ENCODE data around the gene HMG20B.

HMG20B gene

GRCh38 chr19:3537438-3538240, 35.1 kb upstream of the HMG20B start:
- no peak for DNase-seq

DNA sequence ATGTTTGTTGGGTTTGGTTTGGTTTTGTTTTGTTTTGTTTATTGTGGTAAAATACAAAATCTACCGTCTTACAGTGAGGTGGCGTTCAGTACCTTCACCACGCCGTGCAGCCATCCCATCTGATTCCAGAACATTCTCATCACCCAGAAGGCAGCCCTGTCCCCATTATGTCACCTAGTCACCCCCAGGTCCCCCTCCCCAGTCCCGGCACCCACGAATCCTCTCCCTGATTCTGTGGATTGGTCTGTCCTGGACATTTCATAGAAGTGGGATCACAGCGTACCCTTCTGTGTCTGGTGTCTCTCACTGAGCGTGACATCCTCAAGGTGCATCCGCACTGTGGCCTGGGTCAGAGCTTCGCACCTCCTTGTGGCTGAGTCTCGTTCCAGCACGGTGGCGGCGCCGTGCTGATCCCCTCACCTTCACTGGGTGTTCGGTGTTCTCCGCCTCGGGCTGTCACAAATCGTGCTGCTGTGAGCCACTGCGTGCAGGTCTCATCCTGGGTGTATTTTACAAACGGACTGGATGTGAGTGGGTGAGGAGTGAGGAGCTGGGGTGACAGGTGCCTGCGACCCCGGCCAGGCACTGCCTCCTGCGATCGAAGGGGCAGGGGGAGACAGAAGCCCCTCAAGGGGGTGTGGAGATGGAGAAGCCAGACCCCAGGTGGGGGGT, 34.4 kb upstream of the HMG20B start:
- DNase-seq = no peak

- no peak for DNase-seq
These were observed 33.6 kb upstream of the HMG20B start, which contains the start of gene TEKTIP1 for GRCh38 chr19:3538965-3539755. TSS of gene TEKTIP1 (plus strand) at chr19:3539174. CDS start at chr19:3539178, 4 bp downstream.

DNA sequence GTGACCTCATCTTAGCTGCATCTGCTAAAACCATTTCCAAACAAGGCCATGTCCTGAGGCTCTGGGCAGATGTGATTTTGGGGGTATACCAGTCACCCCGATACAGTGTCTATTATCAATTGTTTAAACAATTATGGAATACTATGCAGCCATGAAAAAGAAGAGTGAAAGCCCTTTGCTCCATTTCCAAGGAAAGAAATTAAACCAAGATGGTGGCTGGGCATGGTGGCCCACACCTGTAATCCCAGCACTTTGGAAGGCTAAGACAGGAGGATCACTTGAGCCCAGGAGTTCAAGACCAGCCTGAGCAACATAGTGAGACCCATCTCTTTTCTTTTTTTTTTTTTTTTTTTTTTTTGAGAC, 33.0 kb upstream of the HMG20B start:
- DNase-seq = no peak

DNA sequence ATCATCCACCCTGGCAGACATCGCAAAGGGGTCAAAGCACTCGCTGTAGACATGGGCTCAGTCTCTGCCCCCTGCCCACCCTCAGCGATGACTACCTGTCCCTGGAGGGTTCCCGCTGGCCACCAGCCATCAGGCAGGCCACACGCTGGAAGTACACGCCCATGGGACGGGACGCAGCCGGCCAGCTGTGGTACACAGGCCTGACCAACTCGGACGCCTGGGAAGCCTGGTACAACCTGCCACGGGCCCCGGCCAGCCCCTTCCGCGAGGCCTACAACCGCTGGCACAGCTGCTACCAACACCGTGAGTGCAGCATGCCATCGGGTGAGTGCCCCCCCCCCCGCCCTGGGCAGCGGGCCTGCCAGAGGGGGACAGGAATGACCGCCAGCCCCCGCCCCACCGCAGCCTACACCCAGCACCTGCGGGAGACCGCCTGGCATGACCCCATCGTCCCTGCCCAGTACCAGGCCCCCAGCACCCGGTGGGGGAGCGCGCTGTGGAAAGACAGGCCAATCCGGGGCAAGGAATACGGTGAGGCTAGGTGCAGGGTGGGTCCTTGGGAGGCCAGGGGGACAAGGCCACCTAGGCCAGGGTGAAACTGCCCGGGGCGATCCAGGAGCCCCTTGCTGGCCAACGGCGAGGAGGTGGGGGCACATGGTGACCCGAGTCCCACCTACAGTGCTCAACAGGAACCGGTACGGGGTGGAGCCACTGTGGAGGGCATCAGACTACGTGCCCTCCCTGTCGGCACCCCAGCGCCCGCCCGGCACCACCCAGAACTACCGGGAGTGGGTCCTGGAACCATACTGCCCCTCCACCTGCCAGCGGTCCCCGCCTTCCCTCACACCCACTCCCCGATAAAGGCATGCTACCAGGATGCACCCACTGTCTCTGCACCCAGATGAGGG, 29.3 kb upstream of the HMG20B start:
- DNase-seq = no peak

GRCh38 chr19:3544058-3544376, 28.7 kb upstream of the HMG20B start:
- DNase-seq = no peak

GRCh38 chr19:3544742-3545668, 27.7 kb upstream of the HMG20B start:
- no peak for DNase-seq

DNA sequence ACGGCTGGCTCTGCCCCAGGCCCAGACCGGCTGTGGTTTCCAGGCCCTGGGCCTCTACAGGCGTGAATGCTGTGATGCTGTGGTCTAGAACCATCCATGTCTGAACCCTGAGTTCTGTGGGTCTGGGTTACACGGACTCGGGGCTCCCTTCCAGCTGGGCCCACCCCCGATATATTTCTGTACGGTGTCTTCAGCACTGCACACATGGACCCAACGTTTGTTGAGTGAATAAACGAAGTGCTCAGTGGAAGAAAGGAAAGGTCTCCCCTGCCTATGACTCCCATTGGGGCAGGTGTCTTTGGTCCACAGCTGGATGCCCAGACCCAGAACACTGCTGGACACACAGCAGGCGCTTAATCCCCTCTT, 27.1 kb upstream of the HMG20B start:
- DNase-seq = no peak

- DNase-seq = no peak
These were observed 26.6 kb upstream of the HMG20B start for GRCh38 chr19:3546119-3546518.

GRCh38 chr19:3547301-3547731, 25.4 kb upstream of the HMG20B start:
- DNase-seq = no peak

GRCh38 chr19:3547767-3548282, 24.9 kb upstream of the HMG20B start:
- DNase-seq = no peak

- no peak for DNase-seq
These were observed 24.1 kb upstream of the HMG20B start for GRCh38 chr19:3548606-3549005.

GRCh38 chr19:3549816-3550215, 22.9 kb upstream of the HMG20B start:
- no peak for DNase-seq

DNA sequence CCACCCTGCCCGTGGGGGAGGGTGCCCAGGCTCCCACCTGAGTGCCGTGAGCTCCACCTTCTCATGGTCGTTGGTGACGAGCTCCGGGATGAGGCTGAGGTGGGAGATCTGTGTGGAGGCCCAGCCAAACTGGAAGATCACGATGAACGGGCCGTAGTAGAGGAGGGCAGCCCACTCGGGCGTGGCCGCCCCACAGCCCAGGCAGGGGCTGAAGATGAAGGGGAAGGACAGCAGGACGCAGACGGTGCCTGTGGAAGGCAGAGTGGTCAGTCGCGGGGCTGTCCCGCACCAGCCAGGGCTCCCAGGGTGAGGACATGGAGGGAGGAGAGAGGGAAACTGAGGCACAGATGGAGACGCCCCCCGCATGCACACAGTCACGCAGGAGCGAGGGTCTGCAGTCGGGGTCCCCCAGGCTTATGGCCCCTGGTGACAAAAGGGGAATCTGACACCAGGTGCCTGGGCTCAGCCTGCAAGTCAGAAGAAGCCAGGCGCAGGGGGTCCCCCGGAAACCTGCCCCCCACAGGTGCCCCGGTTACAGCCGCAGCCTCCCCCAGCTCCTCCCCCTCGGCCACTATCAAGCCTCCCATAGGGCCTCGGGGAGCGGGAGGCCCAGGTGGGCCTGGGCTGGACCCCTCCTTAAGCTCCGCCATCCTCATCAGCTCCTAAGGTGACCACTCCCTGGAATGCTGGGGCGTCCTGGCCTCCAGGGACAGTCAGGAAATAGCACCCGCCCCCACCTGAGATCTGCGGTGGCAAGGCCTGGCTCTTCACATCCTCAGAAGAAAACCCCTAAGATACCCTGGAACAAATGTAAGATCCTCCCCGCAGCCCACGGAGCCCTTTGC, 21.6 kb upstream of the HMG20B start:
- DNase-seq = no peak

DNA sequence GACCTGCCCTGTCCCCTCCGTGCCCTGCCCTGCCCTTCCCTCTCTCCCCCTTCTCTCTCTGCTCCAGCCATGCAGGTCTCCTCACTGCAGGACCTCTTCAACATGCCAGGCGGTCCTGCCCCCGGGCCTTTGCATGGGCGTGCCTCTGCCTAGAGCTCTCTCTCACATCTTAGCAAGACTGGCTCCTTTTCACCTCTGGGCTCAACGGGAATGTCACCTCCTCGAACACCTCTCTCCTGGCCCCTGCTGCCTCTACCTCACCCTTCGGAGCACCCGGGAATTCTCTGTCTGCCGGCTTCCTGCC, 21.0 kb upstream of the HMG20B start:
- no peak for DNase-seq

GRCh38 chr19:3554254-3555083, 18.3 kb upstream of the HMG20B start:
- no peak for DNase-seq

DNA sequence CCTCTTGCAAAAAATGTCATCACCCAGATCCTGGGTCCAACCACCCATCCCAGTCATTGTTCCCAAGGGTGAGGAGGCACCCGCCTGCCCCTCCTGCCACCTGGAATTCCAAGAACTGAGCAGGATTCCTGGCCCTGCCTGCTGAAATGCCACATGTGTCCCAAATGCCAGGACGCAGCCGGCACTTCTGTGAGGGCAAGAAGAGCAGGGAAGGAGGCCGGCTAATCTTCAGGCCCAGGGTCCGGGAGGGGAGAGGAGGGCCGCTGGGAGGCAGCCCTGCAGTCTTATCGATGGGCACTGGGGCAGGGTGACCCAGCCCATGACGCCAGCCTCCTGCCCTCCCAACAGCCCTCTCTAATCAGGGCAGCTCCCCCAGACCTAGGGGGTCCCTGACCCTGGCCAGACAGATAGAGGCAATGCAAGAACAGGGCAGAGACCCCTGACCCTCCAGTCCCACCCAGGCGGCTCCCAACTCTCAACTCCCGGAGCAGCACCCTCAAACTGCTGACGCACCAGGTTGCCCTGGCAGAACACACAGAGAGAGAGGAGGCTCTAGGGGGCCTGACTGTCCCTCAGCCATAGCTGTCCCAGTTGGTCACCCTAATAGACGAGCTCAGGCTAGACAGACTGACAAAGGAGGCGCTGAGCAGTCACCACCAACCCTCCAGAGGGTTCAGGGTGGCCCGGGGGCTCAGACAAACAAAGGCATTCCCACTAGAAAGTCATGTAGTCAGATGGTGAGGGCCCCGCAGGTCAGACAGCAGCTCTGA, 16.9 kb upstream of the HMG20B start:
- DNase-seq = no peak

DNA sequence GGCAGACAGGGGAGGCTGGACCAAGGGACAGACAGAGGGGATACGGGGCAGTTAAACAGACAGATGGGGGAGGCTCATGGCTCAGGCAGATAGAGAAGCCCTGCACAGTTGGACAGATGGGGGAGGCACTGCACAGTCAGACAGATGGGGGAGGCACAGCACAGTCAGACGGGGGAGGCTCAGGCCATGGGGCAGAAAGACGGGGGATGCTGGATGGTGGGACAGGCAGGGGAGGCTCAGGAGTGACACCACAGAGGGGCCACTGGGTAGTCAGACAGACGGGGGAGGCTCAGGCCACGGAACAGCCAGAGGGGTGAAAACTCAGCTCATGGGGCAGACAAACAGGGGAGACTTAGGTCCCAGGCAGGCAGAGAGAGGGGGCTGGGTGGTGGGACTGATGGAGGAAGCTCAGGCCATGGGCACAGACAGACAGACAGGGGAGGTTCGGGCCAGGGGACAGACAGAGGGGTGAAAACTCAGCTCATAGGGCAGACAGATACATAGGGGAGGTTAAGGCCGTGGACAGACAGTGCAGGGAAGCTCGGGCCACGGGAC, 16.2 kb upstream of the HMG20B start:
- DNase-seq = no peak
